Cardiac atrium fibroblast (primary cell): ENCODE results near the gene MTMR12. TPM values are rescaled to one million over a fixed set of nuclear protein-coding genes. Genes with fewer than 3 reads are reported as not detected.

Source experiments
- total RNA-seq: library from RNA; depleted of rRNA; stranded (reverse); fragments of >200 nt; gene quantifications from 2 replicates; pipeline ENCODE4 v1.2.3, GENCODE V29; 2015

MTMR12 gene, protein sequence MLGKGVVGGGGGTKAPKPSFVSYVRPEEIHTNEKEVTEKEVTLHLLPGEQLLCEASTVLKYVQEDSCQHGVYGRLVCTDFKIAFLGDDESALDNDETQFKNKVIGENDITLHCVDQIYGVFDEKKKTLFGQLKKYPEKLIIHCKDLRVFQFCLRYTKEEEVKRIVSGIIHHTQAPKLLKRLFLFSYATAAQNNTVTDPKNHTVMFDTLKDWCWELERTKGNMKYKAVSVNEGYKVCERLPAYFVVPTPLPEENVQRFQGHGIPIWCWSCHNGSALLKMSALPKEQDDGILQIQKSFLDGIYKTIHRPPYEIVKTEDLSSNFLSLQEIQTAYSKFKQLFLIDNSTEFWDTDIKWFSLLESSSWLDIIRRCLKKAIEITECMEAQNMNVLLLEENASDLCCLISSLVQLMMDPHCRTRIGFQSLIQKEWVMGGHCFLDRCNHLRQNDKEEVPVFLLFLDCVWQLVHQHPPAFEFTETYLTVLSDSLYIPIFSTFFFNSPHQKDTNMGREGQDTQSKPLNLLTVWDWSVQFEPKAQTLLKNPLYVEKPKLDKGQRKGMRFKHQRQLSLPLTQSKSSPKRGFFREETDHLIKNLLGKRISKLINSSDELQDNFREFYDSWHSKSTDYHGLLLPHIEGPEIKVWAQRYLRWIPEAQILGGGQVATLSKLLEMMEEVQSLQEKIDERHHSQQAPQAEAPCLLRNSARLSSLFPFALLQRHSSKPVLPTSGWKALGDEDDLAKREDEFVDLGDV
- total RNA-seq, result 13.4 and 19.0 TPM in 2 replicates

GRCh38 chr5:32312595-32313332 lies at the start of gene MTMR12:
TSS of gene MTMR12 (minus strand) at chr5:32312939. CDS start at chr5:32312838, 101 bp downstream.

Other genes starting within 250 kb of the MTMR12 start
- 86.5 and 88.1 TPM in 2 replicates for gene GOLPH3, start 138.6 kb downstream of the MTMR12 start, total RNA-seq
- 51.6 and 61.2 TPM in 2 replicates for gene ZFR, start 131.8 kb upstream of the MTMR12 start, total RNA-seq